ENCODE measurements around the gene DPP6. TPM values are rescaled to one million over a fixed set of nuclear protein-coding genes. Genes with fewer than 3 reads are reported as not detected.

The DPP6 gene
- total RNA-seq, 4 donors from 2014 or later, result 1.5 to 2.9 TPM; not detected in 2

DNA sequence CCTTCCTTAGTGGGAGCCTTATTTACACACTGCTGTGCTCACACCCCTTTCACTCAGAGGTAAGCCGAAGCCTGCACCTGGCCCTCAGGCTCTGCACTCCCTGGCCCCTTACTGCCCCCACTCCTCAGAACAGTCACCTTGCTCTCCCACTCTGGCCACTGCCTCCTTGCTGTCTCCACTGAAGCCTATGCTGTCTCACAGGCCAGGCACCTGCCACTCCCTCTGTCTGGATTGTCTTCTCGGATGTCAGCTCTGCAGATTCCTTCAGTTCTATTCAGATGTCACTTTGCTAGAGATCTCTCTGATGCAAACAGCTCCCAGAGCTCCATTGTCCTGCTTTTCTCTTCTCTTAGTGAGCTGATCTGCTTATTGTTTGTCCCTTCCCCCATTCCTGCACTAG lies 390.7 kb downstream of the DPP6 start:
- no peaks in the 10 kb centered on the region for H3K27me3 ChIP-seq
- H3K9me3 ChIP-seq, result peaks cover 0 to 3% (median 0%) of the 10 kb centered on the region in 4 donors
- TF ChIP-seq, protein P1, sequence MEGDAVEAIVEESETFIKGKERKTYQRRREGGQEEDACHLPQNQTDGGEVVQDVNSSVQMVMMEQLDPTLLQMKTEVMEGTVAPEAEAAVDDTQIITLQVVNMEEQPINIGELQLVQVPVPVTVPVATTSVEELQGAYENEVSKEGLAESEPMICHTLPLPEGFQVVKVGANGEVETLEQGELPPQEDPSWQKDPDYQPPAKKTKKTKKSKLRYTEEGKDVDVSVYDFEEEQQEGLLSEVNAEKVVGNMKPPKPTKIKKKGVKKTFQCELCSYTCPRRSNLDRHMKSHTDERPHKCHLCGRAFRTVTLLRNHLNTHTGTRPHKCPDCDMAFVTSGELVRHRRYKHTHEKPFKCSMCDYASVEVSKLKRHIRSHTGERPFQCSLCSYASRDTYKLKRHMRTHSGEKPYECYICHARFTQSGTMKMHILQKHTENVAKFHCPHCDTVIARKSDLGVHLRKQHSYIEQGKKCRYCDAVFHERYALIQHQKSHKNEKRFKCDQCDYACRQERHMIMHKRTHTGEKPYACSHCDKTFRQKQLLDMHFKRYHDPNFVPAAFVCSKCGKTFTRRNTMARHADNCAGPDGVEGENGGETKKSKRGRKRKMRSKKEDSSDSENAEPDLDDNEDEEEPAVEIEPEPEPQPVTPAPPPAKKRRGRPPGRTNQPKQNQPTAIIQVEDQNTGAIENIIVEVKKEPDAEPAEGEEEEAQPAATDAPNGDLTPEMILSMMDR (IDR thresholded peaks at IDR 0.05), result no peak
- TF ChIP-seq POLR2A (IDR thresholded peaks at IDR 0.05), result no peak
- no peak for DNase-seq
- H3K36me3 ChIP-seq, result no peaks in the 10 kb centered on the region
- H3K4me3 ChIP-seq, result no peak overlapping the region
- no peak overlapping the region for H3K27ac ChIP-seq
- H3K4me1 ChIP-seq, result no peaks in the 10 kb centered on the region

DNA sequence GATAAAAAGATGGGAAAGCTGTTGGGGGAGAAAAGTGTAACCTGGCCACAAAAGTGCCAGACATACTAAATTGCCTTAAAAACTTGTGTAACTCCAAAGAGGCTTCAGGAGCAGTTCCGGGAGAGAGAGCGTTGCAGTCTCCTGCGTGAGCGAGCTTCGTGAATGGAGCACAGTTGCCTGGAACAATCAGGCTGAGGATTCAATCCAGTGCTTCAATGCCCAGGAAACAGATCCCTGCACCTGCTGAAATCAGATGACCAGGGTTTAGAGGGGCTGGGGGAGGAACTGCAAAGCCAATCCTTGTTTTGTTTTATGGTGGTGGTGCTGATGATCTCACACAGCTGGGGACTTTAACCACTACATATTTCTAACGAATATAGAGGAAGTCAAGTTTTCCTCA lies 398.3 kb downstream of the DPP6 start:
- Histone ChIP-seq H3K4me1 (no peaks in the 10 kb centered on the region), H3K4me3 (no peak overlapping the region), H3K27me3 (no peaks in the 10 kb centered on the region), H3K27ac (no peak overlapping the region), H3K36me3 (no peaks in the 10 kb centered on the region), H3K9me3 (peaks cover 0 to 3% (median 0%) of the 10 kb centered on the region in 4 donors)
- DNase-seq, result no peak
- no peak for TF ChIP-seq POLR2A (IDR thresholded peaks at IDR 0.05)
- TF ChIP-seq, protein P1 (IDR thresholded peaks at IDR 0.05), result no peak

DNA sequence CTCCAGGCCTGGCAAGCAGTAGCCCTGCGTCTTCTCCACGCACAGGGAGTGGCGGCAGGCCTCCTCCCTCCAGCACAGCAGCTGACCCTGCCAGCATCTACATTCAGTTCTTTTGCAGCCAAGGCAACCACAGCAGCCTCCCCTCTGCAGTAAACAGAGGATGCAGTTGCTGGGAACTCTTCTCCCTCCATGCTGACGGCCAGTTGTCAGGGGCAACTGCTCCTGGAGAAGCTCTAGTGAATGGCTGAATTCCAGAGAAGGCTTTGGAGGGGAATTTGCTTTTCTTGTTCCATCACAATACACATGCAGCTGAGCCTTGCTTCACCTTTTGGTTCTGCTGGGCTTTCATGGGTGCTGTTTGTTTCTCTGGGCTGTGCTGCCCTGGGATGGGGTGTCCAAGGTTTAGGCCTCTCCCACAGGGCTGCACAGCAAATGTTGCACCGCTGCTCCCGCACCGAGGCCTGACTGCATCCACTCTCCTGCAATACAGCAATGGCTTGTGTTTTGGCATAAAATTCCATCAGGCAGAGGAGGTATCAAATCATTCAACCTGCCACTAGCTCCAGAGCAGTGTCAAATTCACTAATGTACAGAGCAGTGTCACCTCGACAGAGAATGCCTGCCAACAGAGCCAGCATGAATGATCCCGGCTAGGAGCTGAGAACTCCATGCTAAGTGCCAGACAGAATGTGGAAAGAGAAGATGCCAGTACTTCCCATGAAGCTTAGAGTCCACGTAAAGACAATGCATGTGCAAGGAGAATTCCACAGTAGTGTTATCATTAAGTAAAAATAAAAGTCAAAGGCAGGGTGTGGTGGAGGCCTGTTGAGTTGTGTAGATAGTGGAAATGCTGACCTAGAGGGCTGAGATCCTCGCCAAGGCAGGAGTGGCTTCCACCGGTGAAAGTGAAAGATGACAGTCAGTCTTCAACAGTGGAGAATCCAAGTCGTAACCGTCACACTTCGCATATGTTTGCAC lies 399.6 kb downstream of the DPP6 start:
- no peak overlapping the region for H3K27ac ChIP-seq
- DNase-seq, result no peak
- H3K4me1 ChIP-seq, result no peaks in the 10 kb centered on the region
- peaks cover 0 to 6% (median 0%) of the 10 kb centered on the region in 4 donors for H3K9me3 ChIP-seq
- H3K36me3 ChIP-seq, result no peaks in the 10 kb centered on the region
- TF ChIP-seq, protein P1 (IDR thresholded peaks at IDR 0.05), result no peak
- no peak for TF ChIP-seq POLR2A (IDR thresholded peaks at IDR 0.05)
- H3K27me3 ChIP-seq, result no peaks in the 10 kb centered on the region
- H3K4me3 ChIP-seq, result no peak overlapping the region

DNA sequence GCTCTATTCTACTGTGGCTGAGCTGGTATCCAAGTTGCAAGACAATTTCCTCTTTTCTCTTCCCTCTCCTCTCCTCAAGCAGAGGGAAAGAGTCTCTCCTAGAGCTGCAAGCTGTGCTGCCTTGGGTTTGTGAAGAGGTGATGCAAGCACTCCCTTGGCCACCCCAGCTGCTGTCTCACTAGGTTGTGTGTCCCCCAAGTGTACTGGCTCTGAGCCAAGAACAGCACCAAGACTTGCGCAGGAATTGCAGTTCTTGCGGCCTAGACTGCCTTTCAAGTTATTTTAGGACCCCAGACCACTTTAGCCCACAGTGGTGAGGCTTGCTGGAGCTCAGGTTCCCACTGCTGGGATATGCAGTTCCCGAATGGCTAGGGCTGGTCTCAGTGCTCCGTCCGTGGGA lies 411.6 kb downstream of the DPP6 start:
- DNase-seq, result no peak
- Histone ChIP-seq H3K4me3 (no peak overlapping the region), H3K27ac (no peak overlapping the region), H3K4me1 (no peaks in the 10 kb centered on the region), H3K36me3 (no peaks in the 10 kb centered on the region), H3K9me3 (peaks cover 0 to 4% (median 0%) of the 10 kb centered on the region in 4 donors), H3K27me3 (no peaks in the 10 kb centered on the region)
- TF ChIP-seq, protein P1 (IDR thresholded peaks at IDR 0.05), result no peak
- TF ChIP-seq POLR2A (IDR thresholded peaks at IDR 0.05), result no peak

DNA sequence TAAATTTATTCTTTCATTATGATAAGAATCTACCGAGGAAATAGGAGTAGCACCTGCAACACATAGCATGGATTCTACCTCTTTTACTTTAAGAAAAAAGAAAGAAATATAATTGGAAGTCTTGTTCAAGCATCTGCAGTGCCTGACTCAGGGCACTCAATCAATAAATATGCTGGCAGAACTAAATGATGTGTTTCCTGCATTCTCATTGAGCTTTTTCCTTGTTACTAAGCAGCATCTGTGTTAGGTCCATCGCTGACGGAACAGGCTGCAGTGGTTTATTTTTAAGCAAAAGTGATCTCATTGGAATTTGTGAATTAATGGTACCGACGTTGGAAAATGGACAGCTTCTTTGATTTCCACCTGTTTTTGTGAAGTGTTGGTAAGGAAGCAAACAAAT lies 417.5 kb downstream of the DPP6 start:
- TF ChIP-seq POLR2A (IDR thresholded peaks at IDR 0.05), result no peak
- TF ChIP-seq, protein P1 (IDR thresholded peaks at IDR 0.05), result no peak
- no peak for DNase-seq
- Histone ChIP-seq H3K27ac (no peak overlapping the region), H3K9me3 (peaks cover 0 to 4% (median 0%) of the 10 kb centered on the region in 4 donors), H3K27me3 (no peaks in the 10 kb centered on the region), H3K4me1 (no peaks in the 10 kb centered on the region), H3K36me3 (no peaks in the 10 kb centered on the region), H3K4me3 (no peak overlapping the region)

All from Peyer's patch (tissue), 4 donors.